ENCODE measurements around the gene CCL22. TPM values are rescaled to one million over a fixed set of nuclear protein-coding genes. Genes with fewer than 3 reads are reported as not detected.

CCL22 gene
- total and polyA plus RNA-seq, 2 donors (not counting 3 experiments of a cell fraction or from before 2014, with no cell fraction given) = not detected

- DNase-seq (ENCODE audit: low read depth, low spot score) (no peak), FAIRE-seq (no peak)
- H4K20me1 ChIP-seq (replicated peaks; ENCODE audit: control insufficient read depth, extremely low read depth, insufficient read depth, low read length) = no peaks in the 10 kb centered on the region
- no peaks in the 10 kb centered on the region for H3K9me3 ChIP-seq (replicated peaks; ENCODE audit: control insufficient read depth, insufficient read depth, low read length)
- H3K4me2 ChIP-seq (ENCODE audit: insufficient read depth, low read length) = no peak overlapping the region
- CTCF ChIA-PET = no interaction called here
- dilution Hi-C loops (cut with MboI; ENCODE audit: extremely low pct_ligation_motif_present, low sequenced_read_pairs) = no loop called here
- H3K27me3 ChIP-seq (ENCODE audit: control insufficient read depth in 2 of 2, insufficient read depth in 2 of 2, low read length in 2 of 2) = peaks cover 10 to 20% of the 10 kb centered on the region in 2 experiments
- H2AFZ ChIP-seq (ENCODE audit: low read depth, low read length) = no peak overlapping the region
- intact Hi-C loops (cut with micrococcal nuclease) = no loop called here
- TF ChIP-seq JUN (IDR thresholded peaks at IDR 0.05; ENCODE audit: borderline replicate concordance, insufficient read depth, insufficient read length, low read depth) = no peak
- TF ChIP-seq POLR2A (IDR thresholded peaks at IDR 0.05; ENCODE audit: low read depth, low read length) = no peak
- no peak for TF ChIP-seq MYC (IDR thresholded peaks at IDR 0.05; ENCODE audit: low read depth, low read length)
- no peak for TF ChIP-seq CTCF (IDR thresholded peaks at IDR 0.05; ENCODE audit: extremely low read depth in 1 of 2, insufficient read depth in 1 of 2, low read depth in 1 of 2, low read length in 2 of 2)
- no peak for TF ChIP-seq MAX (IDR thresholded peaks at IDR 0.05; ENCODE audit: insufficient read depth, insufficient read length)
- no peak for TF ChIP-seq FOS (IDR thresholded peaks at IDR 0.05; ENCODE audit: borderline replicate concordance, insufficient read depth, low read length)
- TF ChIP-seq GATA2 (IDR thresholded peaks at IDR 0.05; ENCODE audit: insufficient read depth, insufficient read length, low read depth, low read length) = no peak
- no peak for TF ChIP-seq EZH2 (IDR thresholded peaks at IDR 0.05; ENCODE audit: borderline replicate concordance, low read depth, low read length, severe bottlenecking)
- no peak for TF ChIP-seq POLR2AphosphoS5 (IDR thresholded peaks at IDR 0.05; ENCODE audit: insufficient read depth, low read depth, low read length)
- H3K9me1 ChIP-seq (replicated peaks; ENCODE audit: control insufficient read depth, extremely low read depth, insufficient read depth, low read length) = no peaks in the 10 kb centered on the region
- BruUV-seq (replicated peaks) = no TSS peak
- POLR2A ChIA-PET = no interaction called here
- H3K9ac ChIP-seq (replicated peaks; ENCODE audit: extremely low read depth, insufficient read depth, low read length) = no peak overlapping the region
- H3K4me1 ChIP-seq (ENCODE audit: control insufficient read depth, extremely low read depth, insufficient read depth, low read length) = no peaks in the 10 kb centered on the region
- H3K27ac ChIP-seq (ENCODE audit: insufficient read depth, low read depth, low read length) = no peak overlapping the region
- H3K36me3 ChIP-seq (ENCODE audit: control insufficient read depth in 2 of 2, extremely low read depth in 1 of 2, insufficient read depth in 2 of 2, low read length in 2 of 2) = no peaks in the 10 kb centered on the region
- H3K79me2 ChIP-seq (ENCODE audit: control insufficient read depth, insufficient read depth, low read length) = no peaks in the 10 kb centered on the region
- H3K4me3 ChIP-seq (replicated peaks in 1 of 3; ENCODE audit: insufficient read depth in 1 of 3, low read depth in 1 of 3, low read length in 3 of 3) = no peak overlapping the region
These were observed 9.2 kb upstream of the CCL22 start for GRCh38 chr16:57349212-57350031.
